ENCODE data around the gene STYX. TPM values are rescaled to one million over a fixed set of nuclear protein-coding genes. Genes with fewer than 3 reads are reported as not detected.

STYX gene
- total RNA-seq, 1 donor from 2014 or later: 13.3 TPM

GRCh38 chr14:52790756-52791222 lies 60.8 kb downstream of the STYX start:
- peak overlapping the region; percentile 92 for H3K27ac ChIP-seq (replicated peaks)
- DNase-seq: no peak
- intact Hi-C loops (cut with micrococcal nuclease): no loop called here
- no peaks in the 10 kb centered on the region for H3K9me3 ChIP-seq (replicated peaks)
- H3K27me3 ChIP-seq (ENCODE audit: low read depth): no peaks in the 10 kb centered on the region
- peak overlapping the region; percentile 88 for H3K4me3 ChIP-seq
- H3K36me3 ChIP-seq: no peaks in the 10 kb centered on the region
- peaks cover 34% of the 10 kb centered on the region for H3K4me1 ChIP-seq
- TF ChIP-seq, protein P1, sequence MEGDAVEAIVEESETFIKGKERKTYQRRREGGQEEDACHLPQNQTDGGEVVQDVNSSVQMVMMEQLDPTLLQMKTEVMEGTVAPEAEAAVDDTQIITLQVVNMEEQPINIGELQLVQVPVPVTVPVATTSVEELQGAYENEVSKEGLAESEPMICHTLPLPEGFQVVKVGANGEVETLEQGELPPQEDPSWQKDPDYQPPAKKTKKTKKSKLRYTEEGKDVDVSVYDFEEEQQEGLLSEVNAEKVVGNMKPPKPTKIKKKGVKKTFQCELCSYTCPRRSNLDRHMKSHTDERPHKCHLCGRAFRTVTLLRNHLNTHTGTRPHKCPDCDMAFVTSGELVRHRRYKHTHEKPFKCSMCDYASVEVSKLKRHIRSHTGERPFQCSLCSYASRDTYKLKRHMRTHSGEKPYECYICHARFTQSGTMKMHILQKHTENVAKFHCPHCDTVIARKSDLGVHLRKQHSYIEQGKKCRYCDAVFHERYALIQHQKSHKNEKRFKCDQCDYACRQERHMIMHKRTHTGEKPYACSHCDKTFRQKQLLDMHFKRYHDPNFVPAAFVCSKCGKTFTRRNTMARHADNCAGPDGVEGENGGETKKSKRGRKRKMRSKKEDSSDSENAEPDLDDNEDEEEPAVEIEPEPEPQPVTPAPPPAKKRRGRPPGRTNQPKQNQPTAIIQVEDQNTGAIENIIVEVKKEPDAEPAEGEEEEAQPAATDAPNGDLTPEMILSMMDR (IDR thresholded peaks at IDR 0.05; ENCODE audit: borderline replicate concordance): no peak

- TF ChIP-seq, protein P1 (IDR thresholded peaks at IDR 0.05; ENCODE audit: borderline replicate concordance): no peak
- Histone ChIP-seq H3K27me3 (ENCODE audit: low read depth) (no peaks in the 10 kb centered on the region), H3K9me3 (replicated peaks) (no peaks in the 10 kb centered on the region), H3K27ac (replicated peaks) (peak within 1 kb of the TSS; percentile 92), H3K36me3 (no peaks in the 10 kb centered on the region), H3K4me3 (peak within 1 kb of the TSS; percentile 88), H3K4me1 (peaks cover 34% of the 10 kb centered on the region)
- peak; percentile 82 for DNase-seq
- intact Hi-C loops (cut with micrococcal nuclease): no loop called here
Observed at GRCh38 chr14:52791223-52792096, 61.5 kb downstream of the STYX start, which contains the start of gene GNPNAT1. TSS of gene GNPNAT1 (minus strand) at chr14:52791607. CDS start at chr14:52784650, 6,957 bp downstream.

GRCh38 chr14:52792097-52792415 lies 62.1 kb downstream of the STYX start:
- DNase-seq: no peak
- Histone ChIP-seq H3K4me3 (peak overlapping the region; percentile 88), H3K27ac (replicated peaks) (peak overlapping the region; percentile 92), H3K36me3 (no peaks in the 10 kb centered on the region), H3K27me3 (ENCODE audit: low read depth) (no peaks in the 10 kb centered on the region), H3K4me1 (peaks cover 34% of the 10 kb centered on the region), H3K9me3 (replicated peaks) (no peaks in the 10 kb centered on the region)
- intact Hi-C loops (cut with micrococcal nuclease): no loop called here
- TF ChIP-seq, protein P1 (IDR thresholded peaks at IDR 0.05; ENCODE audit: borderline replicate concordance): no peak

DNA sequence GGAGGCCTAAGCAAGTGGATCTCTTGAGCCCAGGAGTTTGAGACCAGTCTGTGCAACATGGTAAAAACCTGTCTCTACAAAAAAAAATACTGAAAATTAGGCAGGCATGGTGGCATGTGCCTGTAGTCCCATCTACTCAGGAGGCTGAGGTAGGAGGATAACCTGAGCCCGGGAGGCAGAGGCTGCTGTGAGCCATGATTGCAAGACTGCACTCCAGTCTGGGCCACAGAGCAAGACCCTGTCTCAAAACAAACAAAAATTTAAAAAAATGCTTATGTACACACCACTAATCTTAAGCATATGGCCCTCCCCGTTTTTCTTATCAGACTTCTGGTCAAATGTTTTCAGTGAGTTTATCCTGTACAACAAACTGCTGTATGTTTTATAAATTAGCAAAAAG lies 63.1 kb downstream of the STYX start:
- Histone ChIP-seq H3K27me3 (ENCODE audit: low read depth) (no peaks in the 10 kb centered on the region), H3K4me1 (peaks cover 34% of the 10 kb centered on the region), H3K36me3 (no peaks in the 10 kb centered on the region), H3K27ac (replicated peaks) (no peak overlapping the region), H3K4me3 (no peak overlapping the region), H3K9me3 (replicated peaks) (no peaks in the 10 kb centered on the region)
- intact Hi-C loops (cut with micrococcal nuclease): no loop called here
- TF ChIP-seq, protein P1 (IDR thresholded peaks at IDR 0.05; ENCODE audit: borderline replicate concordance): no peak
- DNase-seq: no peak

DNA sequence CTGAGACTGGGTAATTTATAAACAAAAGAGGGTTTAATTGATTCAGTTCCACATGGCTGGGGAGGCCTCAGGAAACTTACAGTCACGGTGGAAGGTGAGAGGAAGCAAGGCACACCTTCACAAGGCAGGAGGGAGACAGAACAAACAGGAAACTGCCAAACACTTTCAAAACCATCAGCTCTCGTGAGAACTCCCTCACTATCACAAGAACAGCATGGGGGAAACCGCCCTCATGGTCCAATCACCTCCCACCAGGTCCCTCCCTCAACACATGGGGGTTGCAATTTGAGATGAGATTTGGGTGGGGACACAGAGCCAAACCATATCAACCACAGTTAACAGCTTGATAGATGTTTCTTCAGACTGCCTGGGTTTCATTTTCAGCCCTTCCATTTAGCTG lies 67.7 kb downstream of the STYX start:
- TF ChIP-seq, protein P1 (IDR thresholded peaks at IDR 0.05; ENCODE audit: borderline replicate concordance): no peak
- H3K36me3 ChIP-seq: no peaks in the 10 kb centered on the region
- no peak overlapping the region for H3K4me3 ChIP-seq
- DNase-seq: no peak
- no peak overlapping the region for H3K27ac ChIP-seq (replicated peaks)
- H3K4me1 ChIP-seq: peaks cover 7% of the 10 kb centered on the region
- no peaks in the 10 kb centered on the region for H3K9me3 ChIP-seq (replicated peaks)
- intact Hi-C loops (cut with micrococcal nuclease): no loop called here
- H3K27me3 ChIP-seq (ENCODE audit: low read depth): no peaks in the 10 kb centered on the region
